A673 (cell line): ENCODE data around the gene ARFGAP1. TPM values are rescaled to one million over a fixed set of nuclear protein-coding genes. Genes with fewer than 3 reads are reported as not detected.
"Not testable (repeated sequence)": the region's sequence is repeated elsewhere in the genome, so short reads cannot be mapped to it uniquely, and the experiment has no call there.

Source experiments
- BruUV-seq: library from RNA; stranded (reverse); fragments of 400-500 nt; replicated peaks from 2 replicates; lab custom pipeline; 2021; lab: Mats Ljungman, UMichigan
- CTCF ChIA-PET: fragments of 300-600 bp; sonication (Branson Sonifier 250); formaldehyde crosslinking; loops from one replicate; lab custom pipeline; 2022; ENCODE audit warnings: antibody characterized with exemption; lab: Charles Lee
- POLR2A ChIA-PET: fragments of 300-600 bp; sonication (Branson Sonifier 250); formaldehyde crosslinking; loops from one replicate; lab custom pipeline; 2022; ENCODE audit warnings: antibody characterized with exemption; ENCODE audit not compliant: low non-redundant PET; lab: Charles Lee
- DNase-seq: peaks from one replicate; pipeline ENCODE4 v3.0.0-alpha.2; 2015; ENCODE audit warnings: low spot score
- H3K27ac ChIP-seq: fragments of 200-600 bp; sonication (generic); 2 replicates; pipeline ENCODE4 v1.5.1; 2016; ENCODE audit warnings: mixed run types, low read depth, mild to moderate bottlenecking, mixed read lengths, antibody characterized with exemption, low read length; ENCODE audit not compliant: poor library complexity, severe bottlenecking
- H3K27me3 ChIP-seq: fragments of 200-600 bp; sonication (generic); replicated peaks from 2 replicates; pipeline ENCODE4 v1.6.1; 2017; ENCODE audit warnings: mixed run types, low read depth, mild to moderate bottlenecking, mixed read lengths, antibody characterized with exemption, low read length; ENCODE audit not compliant: insufficient read depth, poor library complexity
- H3K36me3 ChIP-seq: fragments of 200-600 bp; sonication (generic); 2 replicates; pipeline ENCODE4 v1.6.1; 2016; ENCODE audit warnings: mixed run types, mild to moderate bottlenecking, mixed read lengths, antibody characterized with exemption, low read length; ENCODE audit not compliant: insufficient read depth, poor library complexity, severe bottlenecking
- H3K4me1 ChIP-seq: fragments of 200-600 bp; sonication (generic); 2 replicates; pipeline ENCODE4 v1.6.1; 2017; ENCODE audit warnings: mixed run types, mild to moderate bottlenecking, mixed read lengths, antibody characterized with exemption, low read length; ENCODE audit not compliant: insufficient read depth, poor library complexity, severe bottlenecking
- H3K4me3 ChIP-seq: fragments of 200-600 bp; sonication (generic); 2 replicates; pipeline ENCODE4 v1.5.1; 2016; ENCODE audit warnings: low read depth, mixed run types, mild to moderate bottlenecking, mixed read lengths, low read length; ENCODE audit not compliant: poor library complexity, severe bottlenecking
- H3K9me3 ChIP-seq: fragments of 200-600 bp; sonication (generic); 2 replicates; pipeline ENCODE4 v1.6.1; 2016; ENCODE audit warnings: mixed run types, low read depth, mild to moderate bottlenecking, mixed read lengths, antibody characterized with exemption, low read length; ENCODE audit not compliant: poor library complexity, severe bottlenecking
- EZH2 ChIP-seq: fragments of 200-600 bp; sonication (generic); IDR thresholded peaks from 2 replicates; pipeline ENCODE4 v1.6.1; 2017; ENCODE audit warnings: borderline replicate concordance, low read depth, mild to moderate bottlenecking, mixed read lengths, antibody characterized with exemption, low read length; ENCODE audit not compliant: poor library complexity, severe bottlenecking
- intact Hi-C: fragments of 100-400 bp; cut with micrococcal nuclease; formaldehyde crosslinking; loops from one replicate; pipeline ENCODE4 v1.10.0; 2022; ENCODE audit not compliant: unreplicated experiment
- total RNA-seq: library from RNA; stranded (reverse); gene quantifications from 2 replicates; pipeline ENCODE4 v1.2.3, GENCODE V29; 2021
- TF ChIP-seq, protein P1 (sequence below): fragments of 300-800, 200-600 bp; sonication (generic); conservative IDR thresholded peaks from 2 replicates; pipeline ENCODE4 v1.5.1; 2017; ENCODE audit warnings: low read depth, mild to moderate bottlenecking, antibody characterized with exemption, low read length, moderate library complexity, mixed read lengths

Gene ARFGAP1
- total RNA-seq, 1 experiment from 2014 or later = 90.4 TPM

DNA sequence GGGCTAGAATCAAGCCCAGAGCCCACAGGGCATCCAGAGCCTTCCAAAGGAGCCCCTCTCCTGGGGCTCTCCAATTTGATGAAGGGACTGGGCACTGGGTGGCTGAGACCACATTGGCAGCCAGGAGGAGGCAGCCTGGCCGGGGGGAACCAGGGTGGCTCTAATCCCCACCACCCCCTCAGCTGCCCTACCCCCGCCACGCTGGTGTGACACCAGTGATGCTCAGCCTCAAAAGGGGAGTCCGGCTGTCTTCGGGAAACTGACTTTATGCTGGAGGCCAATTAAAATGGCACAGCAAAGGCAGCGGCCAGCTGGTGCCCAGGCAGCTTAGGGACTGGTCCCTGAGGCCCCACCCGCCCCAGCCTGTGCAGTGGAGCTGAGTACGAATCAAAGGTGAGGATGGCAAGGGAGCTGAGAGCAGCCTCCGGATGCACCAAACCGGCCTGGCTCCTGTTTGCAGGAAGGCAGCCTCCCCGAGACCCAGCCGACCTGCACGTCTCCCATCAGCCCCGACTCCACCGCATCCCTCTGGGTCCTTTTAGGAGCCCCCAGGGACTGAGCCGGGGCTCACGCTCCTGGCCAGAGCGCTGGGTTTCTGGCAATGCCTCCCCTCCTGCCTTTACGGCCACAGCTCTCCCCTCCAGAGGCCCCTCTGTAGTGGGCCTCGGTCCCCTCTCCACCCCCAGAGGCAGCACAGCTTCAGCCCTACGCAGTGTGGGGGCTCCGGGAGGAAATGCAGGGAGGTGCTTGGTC lies 60.1 kb downstream of the ARFGAP1 start:
- Histone ChIP-seq H3K4me1 (no peaks in the 10 kb centered on the region), H3K36me3 (no peaks in the 10 kb centered on the region), H3K4me3 (no peak overlapping the region), H3K27ac (no peak overlapping the region), H3K9me3 (no peaks in the 10 kb centered on the region), H3K27me3 (no peaks in the 10 kb centered on the region)
- no TSS peak for BruUV-seq
- intact Hi-C loops = no loop called here
- ChIA-PET CTCF (no interaction called here), POLR2A (no interaction called here)
- TF ChIP-seq EZH2 = no peak
- TF ChIP-seq, protein P1, sequence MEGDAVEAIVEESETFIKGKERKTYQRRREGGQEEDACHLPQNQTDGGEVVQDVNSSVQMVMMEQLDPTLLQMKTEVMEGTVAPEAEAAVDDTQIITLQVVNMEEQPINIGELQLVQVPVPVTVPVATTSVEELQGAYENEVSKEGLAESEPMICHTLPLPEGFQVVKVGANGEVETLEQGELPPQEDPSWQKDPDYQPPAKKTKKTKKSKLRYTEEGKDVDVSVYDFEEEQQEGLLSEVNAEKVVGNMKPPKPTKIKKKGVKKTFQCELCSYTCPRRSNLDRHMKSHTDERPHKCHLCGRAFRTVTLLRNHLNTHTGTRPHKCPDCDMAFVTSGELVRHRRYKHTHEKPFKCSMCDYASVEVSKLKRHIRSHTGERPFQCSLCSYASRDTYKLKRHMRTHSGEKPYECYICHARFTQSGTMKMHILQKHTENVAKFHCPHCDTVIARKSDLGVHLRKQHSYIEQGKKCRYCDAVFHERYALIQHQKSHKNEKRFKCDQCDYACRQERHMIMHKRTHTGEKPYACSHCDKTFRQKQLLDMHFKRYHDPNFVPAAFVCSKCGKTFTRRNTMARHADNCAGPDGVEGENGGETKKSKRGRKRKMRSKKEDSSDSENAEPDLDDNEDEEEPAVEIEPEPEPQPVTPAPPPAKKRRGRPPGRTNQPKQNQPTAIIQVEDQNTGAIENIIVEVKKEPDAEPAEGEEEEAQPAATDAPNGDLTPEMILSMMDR = no peak
- no peak for DNase-seq

DNA sequence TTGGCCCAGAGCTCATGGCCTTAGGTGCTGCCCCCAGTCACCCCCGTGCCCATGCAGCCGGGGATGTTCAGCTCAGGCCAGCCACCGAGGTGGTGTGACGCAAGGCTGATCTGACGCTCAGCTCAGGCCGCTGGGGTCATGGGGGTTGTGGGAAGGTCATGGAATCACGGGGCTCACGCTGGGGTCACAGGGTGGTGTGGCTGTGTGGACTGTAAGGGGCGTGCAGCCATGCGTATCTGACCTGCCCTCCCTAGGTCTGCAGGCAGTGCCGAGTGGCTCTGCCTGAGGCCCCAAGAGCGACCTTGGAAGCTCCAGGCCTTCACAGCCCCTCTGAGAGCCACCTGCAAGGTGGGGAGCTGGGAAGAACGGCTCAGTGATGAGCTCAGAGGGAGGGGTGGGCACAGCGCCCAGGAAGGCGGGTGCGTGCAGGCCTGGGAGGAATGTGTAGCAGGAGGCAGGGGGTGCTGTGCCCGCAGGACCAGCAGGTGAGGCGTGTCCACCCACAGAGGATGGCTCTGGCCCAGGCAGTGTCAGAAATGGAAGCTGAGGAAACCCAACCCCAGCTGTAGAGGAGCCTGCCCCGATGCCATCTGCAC lies 60.7 kb downstream of the ARFGAP1 start:
- BruUV-seq = no TSS peak
- Histone ChIP-seq H3K9me3 (no peaks in the 10 kb centered on the region), H3K27ac (no peak overlapping the region), H3K36me3 (no peaks in the 10 kb centered on the region), H3K4me1 (no peaks in the 10 kb centered on the region), H3K4me3 (no peak overlapping the region), H3K27me3 (no peaks in the 10 kb centered on the region)
- ChIA-PET POLR2A (no interaction called here), CTCF (no interaction called here)
- TF ChIP-seq, protein P1 = no peak
- no peak for TF ChIP-seq EZH2
- intact Hi-C loops = no loop called here
- DNase-seq = no peak

DNA sequence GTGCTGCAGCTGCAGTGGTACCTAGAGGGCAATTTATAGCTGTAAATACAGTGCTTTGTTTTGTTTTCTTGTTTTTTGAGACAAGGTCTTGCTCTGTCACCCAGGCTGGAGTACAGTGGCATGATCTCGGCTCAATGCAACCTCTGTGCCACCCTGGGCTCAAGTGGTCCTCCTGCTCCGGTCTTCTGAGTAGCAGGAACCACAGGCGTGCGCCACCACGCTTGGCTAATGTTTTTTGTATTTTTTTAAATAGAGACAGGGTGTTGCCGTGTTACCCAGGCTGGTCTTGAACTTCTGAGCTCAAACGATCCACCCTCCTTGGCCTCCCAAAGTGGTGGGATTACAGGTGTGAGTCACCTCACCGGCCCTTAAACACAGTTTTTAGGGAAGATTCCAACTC lies 61.7 kb downstream of the ARFGAP1 start:
- TF ChIP-seq, protein P1 = no peak
- TF ChIP-seq EZH2 = no peak
- BruUV-seq = no TSS peak
- POLR2A ChIA-PET = no interaction called here
- no peak for DNase-seq
- CTCF ChIA-PET = no interaction called here
- intact Hi-C loops = no loop called here
- no peak overlapping the region for H3K27ac ChIP-seq
- no peaks in the 10 kb centered on the region for H3K27me3 ChIP-seq
- no peaks in the 10 kb centered on the region for H3K9me3 ChIP-seq
- H3K4me1 ChIP-seq = no peaks in the 10 kb centered on the region
- H3K4me3 ChIP-seq = no peak overlapping the region
- no peaks in the 10 kb centered on the region for H3K36me3 ChIP-seq

DNA sequence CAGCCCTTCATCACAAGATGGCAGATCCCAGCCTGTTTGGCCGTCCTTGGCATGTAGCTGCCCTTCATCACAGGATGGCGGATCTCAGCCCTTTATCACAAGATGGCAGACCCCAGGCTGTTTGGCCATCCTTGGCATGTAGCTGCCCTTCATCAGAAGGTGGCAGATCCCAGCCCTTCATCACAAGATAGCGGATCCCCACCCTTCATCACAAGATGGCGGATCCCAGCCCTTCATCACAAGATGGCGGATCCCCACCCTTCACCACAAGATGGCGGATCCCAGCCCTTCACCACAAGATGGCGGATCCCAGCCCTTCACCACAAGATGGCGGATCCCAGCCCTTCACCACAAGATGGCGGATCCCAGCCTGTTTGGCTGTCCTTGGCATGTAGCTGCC lies 62.4 kb downstream of the ARFGAP1 start:
- H3K36me3 ChIP-seq, H3K9me3 ChIP-seq, H3K4me1 ChIP-seq, H3K4me3 ChIP-seq, H3K27me3 ChIP-seq, intact Hi-C loops, BruUV-seq, DNase-seq, H3K27ac ChIP-seq, POLR2A ChIA-PET: not testable (repeated sequence)
- CTCF ChIA-PET = interaction anchor here (0.7 kb wide), 1 partner anchor 36 kb away, joined by 3 read pairs; no protein-coding TSS in a partner anchor
